IMR-90 (cell line): Measurements from ENCODE around the gene FMNL3. TPM values are rescaled to one million over a fixed set of nuclear protein-coding genes. Genes with fewer than 3 reads are reported as not detected.

ENCODE experiments used
- ATAC-seq: fragments of 200-7000 bp; cut with Tn5 transposase; 2 replicates; pipeline ENCODE4 v1.9.1; 2020; ENCODE audit warnings: low read depth, mild to moderate bottlenecking, moderate library complexity
- BruUV-seq: library from RNA; stranded (reverse); fragments of 400-500 nt; replicated peaks from 2 replicates; lab custom pipeline; 2021; lab: Mats Ljungman, UMichigan
- CTCF ChIA-PET: fragments of 300-600 bp; formaldehyde crosslinking; extraction: SDS; loops from one replicate; lab custom pipeline; 2021; ENCODE audit warnings: antibody characterized with exemption; lab: Yijun Ruan, JAX
- POLR2A ChIA-PET: fragments of 300-600 bp; sonication (Branson Sonifier 250); formaldehyde crosslinking; loops from one replicate; lab custom pipeline; 2022; ENCODE audit warnings: antibody characterized with exemption; ENCODE audit not compliant: unreplicated experiment; lab: Charles Lee
- DNase-seq: peaks from one replicate; pipeline ENCODE4 v3.0.0; 2013
- H2AFZ ChIP-seq: replicated peaks from 2 replicates; pipeline ENCODE3; 2013; ENCODE audit warnings: low read length, mild to moderate bottlenecking; ENCODE audit not compliant: poor library complexity
- H2AK5ac ChIP-seq: 2 replicates; pipeline ENCODE4 v1.6.1; 2013; ENCODE audit warnings: low read depth, low read length, inconsistent platforms
- H2AK9ac ChIP-seq: replicated peaks from 2 replicates; pipeline ENCODE3; 2013; ENCODE audit warnings: mild to moderate bottlenecking, low read depth, low read length, moderate library complexity; ENCODE audit not compliant: poor library complexity
- H2BK120ac ChIP-seq: 2 replicates; pipeline ENCODE4 v1.6.1; 2013; ENCODE audit warnings: low read depth, low read length, inconsistent platforms
- H2BK15ac ChIP-seq: 3 replicates; pipeline ENCODE4 v1.6.1; 2013; ENCODE audit warnings: low read depth, low read length, inconsistent platforms
- H2BK20ac ChIP-seq: 2 replicates; pipeline ENCODE4 v1.6.1; 2013; ENCODE audit warnings: low read depth, mild to moderate bottlenecking, inconsistent platforms, low read length, moderate library complexity
- H2BK5ac ChIP-seq: 2 replicates; pipeline ENCODE4 v1.6.1; 2013; ENCODE audit warnings: mild to moderate bottlenecking, low read depth, low read length, inconsistent platforms; ENCODE audit not compliant: poor library complexity, severe bottlenecking
- H3K14ac ChIP-seq: replicated peaks from 2 replicates; pipeline ENCODE4 v1.6.1; 2013; ENCODE audit warnings: low read depth, low read length, inconsistent platforms
- H3K18ac ChIP-seq: 2 replicates; pipeline ENCODE4 v1.6.1; 2013; ENCODE audit warnings: low read depth, low read length, control low read depth
- H3K23ac ChIP-seq: 2 replicates; pipeline ENCODE4 v1.6.1; 2013; ENCODE audit warnings: low read depth, low read length, inconsistent platforms
- H3K27ac ChIP-seq: 2 replicates; pipeline ENCODE4 v1.5.1; 2013; ENCODE audit warnings: mild to moderate bottlenecking, control low read depth, low read length; ENCODE audit not compliant: insufficient read depth
- H3K27me3 ChIP-seq: 2 replicates; pipeline ENCODE4 v1.6.1; 2013; ENCODE audit warnings: low read length; ENCODE audit not compliant: control insufficient read depth, insufficient read depth
- H3K36me3 ChIP-seq: 2 replicates; pipeline ENCODE4 v1.6.1; 2013; ENCODE audit warnings: low read length, mixed read lengths; ENCODE audit not compliant: control insufficient read depth, insufficient read depth
- H3K4ac ChIP-seq: 2 replicates; pipeline ENCODE4 v1.6.1; 2013; ENCODE audit warnings: low read depth, low read length, inconsistent platforms
- H3K4me1 ChIP-seq: 2 replicates; pipeline ENCODE4 v1.6.1; 2013; ENCODE audit warnings: low read length, mixed read lengths; ENCODE audit not compliant: control insufficient read depth, insufficient read depth
- H3K4me2 ChIP-seq: 2 replicates; pipeline ENCODE4 v1.6.1; 2013; ENCODE audit warnings: low read depth, mild to moderate bottlenecking, control low read depth, low read length, moderate library complexity
- H3K4me3 ChIP-seq: 2 replicates; pipeline ENCODE4 v1.5.1; 2013; ENCODE audit warnings: low read depth, mild to moderate bottlenecking, control low read depth, low read length, moderate library complexity; ENCODE audit not compliant: insufficient read depth
- H3K56ac ChIP-seq: 2 replicates; pipeline ENCODE4 v1.6.1; 2013; ENCODE audit warnings: low read length, inconsistent platforms; ENCODE audit not compliant: insufficient read depth; ENCODE audit errors: extremely low read depth
- H3K79me1 ChIP-seq, 2 experiments: 2 replicates each; pipeline ENCODE4 v1.6.1; 2013; ENCODE audit warnings: low read length in 2 of 2, inconsistent platforms in 1 of 2, low read depth in 1 of 2
- H3K9ac ChIP-seq: 2 replicates; pipeline ENCODE4 v1.6.1; 2013; ENCODE audit warnings: low read depth, low read length, control low read depth
- H3K9me1 ChIP-seq: 2 replicates; pipeline ENCODE4 v1.6.1; 2013; ENCODE audit warnings: low read length, inconsistent platforms; ENCODE audit not compliant: insufficient read depth
- H3K9me3 ChIP-seq: 2 replicates; pipeline ENCODE4 v1.6.1; 2013; ENCODE audit warnings: low read length; ENCODE audit not compliant: control insufficient read depth, insufficient read depth
- H4K20me1 ChIP-seq: 2 replicates; pipeline ENCODE4 v1.6.1; 2013; ENCODE audit warnings: low read length, inconsistent platforms; ENCODE audit not compliant: insufficient read depth
- H4K5ac ChIP-seq: 2 replicates; pipeline ENCODE4 v1.6.1; 2013; ENCODE audit warnings: mild to moderate bottlenecking, low read depth, low read length, control low read depth
- H4K8ac ChIP-seq, 2 experiments: 2 replicates each; pipeline ENCODE4 v1.6.1; 2013; ENCODE audit warnings: low read depth in 2 of 2, low read length in 2 of 2, control low read depth in 1 of 2, inconsistent platforms in 1 of 2
- H4K91ac ChIP-seq: 2 replicates; pipeline ENCODE4 v1.6.1; 2013; ENCODE audit warnings: low read depth, low read length, inconsistent platforms; ENCODE audit not compliant: insufficient read depth
- CEBPB ChIP-seq: IDR thresholded peaks from 2 replicates; pipeline ENCODE4 v1.6.1; 2012; ENCODE audit warnings: low read depth, low read length, improper control_type of control experiment
- MXI1 ChIP-seq: IDR thresholded peaks from 2 replicates; pipeline ENCODE4 v1.6.1; 2012; ENCODE audit warnings: low read depth, mild to moderate bottlenecking, low read length, moderate library complexity, borderline replicate concordance
- POLR2A ChIP-seq: IDR thresholded peaks from 2 replicates; pipeline ENCODE4 v1.6.1; 2012; ENCODE audit warnings: mild to moderate bottlenecking, low read depth, low read length
- WGBS, 2 experiments: methylation state at CpG; one replicate each; pipeline versions ENCODE4 v1.1.5 to v1.1.7; 2013; ENCODE audit warnings: missing lambda C conversion rate in 2 of 2; ENCODE audit not compliant: insufficient read length in 1 of 2; ENCODE audit errors: extremely low coverage in 2 of 2; 5-methylcytosine and 5-hydroxymethylcytosine counted together
- dilution Hi-C: fragments of 300-500 bp; cut with HindIII; formaldehyde crosslinking; loops from one replicate; pipeline ENCODE4 v1.14.3; 2018; ENCODE audit warnings: low sequenced_read_pairs; ENCODE audit not compliant: unreplicated experiment
- in situ Hi-C: fragments of 300-500 bp; cut with MboI; formaldehyde crosslinking; loops from 3 replicates; pipeline ENCODE4 v1.14.3; 2019; ENCODE audit warnings: low sequenced_read_pairs, inconsistent platforms, mixed read lengths
- intact Hi-C: fragments of 100-400 bp; cut with micrococcal nuclease; formaldehyde crosslinking; loops from 2 replicates; pipeline ENCODE4 v1.10.0; 2022
- polyA plus RNA-seq, 3 experiments: library from polyadenylated mRNA; depleted of rRNA; stranded (reverse); fragments of >200 nt; gene quantifications; 2 replicates each; pipeline ENCODE4 v1.2.3, GENCODE V29; 2012; ENCODE audit warnings: low replicate concordance in 1 of 3
- total RNA-seq: library from RNA; depleted of rRNA; stranded (reverse); fragments of >200 nt; gene quantifications from 2 replicates; pipeline ENCODE4 v1.2.3, GENCODE V29; 2012
- TF ChIP-seq, protein P1 (sequence below): fragments of 150-350 bp; IDR thresholded peaks from 2 replicates; pipeline ENCODE4 v1.6.1; 2017; ENCODE audit warnings: mild to moderate bottlenecking, antibody characterized with exemption, low read length, low read depth

FMNL3 gene
- total and polyA plus RNA-seq, 2 of the 4 experiments (the other 2 are of a cell fraction): 16.3 to 36.4 TPM

DNA sequence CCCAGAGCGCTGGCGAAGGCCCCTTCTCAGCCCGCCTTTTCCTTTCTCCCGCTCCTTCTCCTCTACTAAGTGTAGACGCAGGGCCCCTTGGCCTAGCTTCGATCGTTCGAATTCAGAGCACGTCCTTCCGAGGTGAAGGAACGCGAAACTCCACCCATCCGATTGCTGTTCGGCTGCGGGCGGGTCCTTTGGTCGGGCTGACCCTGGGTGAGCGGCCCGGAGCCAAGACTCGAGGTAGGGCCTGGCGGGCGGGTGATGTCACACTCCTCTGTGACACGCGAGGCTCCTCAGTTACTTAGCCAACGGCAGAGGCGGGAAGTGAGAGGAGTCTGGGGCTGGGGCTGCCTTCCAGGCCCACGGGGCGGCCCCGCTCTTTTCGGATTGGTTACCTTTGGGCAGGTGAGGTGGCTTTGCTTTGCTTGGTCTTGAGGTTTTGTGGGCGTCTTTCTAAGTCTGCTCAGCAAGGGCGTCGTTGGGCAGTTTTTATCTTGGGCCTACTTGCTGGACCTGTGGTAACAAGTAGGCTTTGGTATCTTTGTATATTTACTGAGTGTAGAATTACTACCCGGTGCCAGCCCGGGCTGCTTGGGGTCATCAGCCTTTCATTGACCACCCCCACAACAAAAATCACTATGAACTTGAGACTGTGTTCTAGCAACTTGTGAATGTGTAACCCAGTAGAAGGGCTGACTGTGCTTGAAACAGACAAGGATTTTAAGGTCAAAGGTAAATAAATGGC is 34.8 kb upstream of the FMNL3 start:
- ChIA-PET CTCF (interaction anchor here (0.6 to 1.4 kb wide), 16 partner anchors 12 to 98 kb away, joined by 3 to 7 read pairs (median 3); partner anchors contain the start of gene FMNL3), POLR2A (interaction anchor here (0.5 to 1.4 kb wide), 5 partner anchors 9 to 101 kb away, joined by 3 to 7 read pairs (median 5); partner anchors contain the start of gene BCDIN3D)
- H3K9me1 ChIP-seq: peaks cover 9% of the 10 kb centered on the region
- H4K8ac ChIP-seq: peak overlapping the region; percentile 67 to 96; a peak in 3 of 4 replicates
- peaks cover 0 to 21% of the 10 kb centered on the region in 2 experiments; a peak in 2 of 4 replicates for H3K79me1 ChIP-seq
- H3K56ac ChIP-seq: peak overlapping the region; percentile 97
- H3K4ac ChIP-seq: peak overlapping the region; percentile 98
- no peak overlapping the region for H2BK120ac ChIP-seq
- H3K27ac ChIP-seq: peak overlapping the region; percentile 90
- BruUV-seq: no TSS peak
- dilution Hi-C loops: no loop called here
- peak overlapping the region; percentile 65 for H2AK9ac ChIP-seq
- 0 out of 2 replicates have a peak overlapping the region, but pooled peaks have one; percentile 16 for H4K5ac ChIP-seq
- intact Hi-C loops: loop anchor here (1.0 kb wide), 2 partner anchors 35 to 98 kb away; partner anchors contain the start of gene FMNL3
- peak; percentile 86 for DNase-seq
- H4K91ac ChIP-seq: peak overlapping the region; percentile 61
- peak overlapping the region; percentile 90 for H2BK5ac ChIP-seq
- peaks cover 5% of the 10 kb centered on the region for H3K4me1 ChIP-seq
- H3K9me3 ChIP-seq: no peaks in the 10 kb centered on the region
- H2AK5ac ChIP-seq: peak overlapping the region; percentile 48
- H2AFZ ChIP-seq: peak overlapping the region; percentile 79
- peaks cover 56% of the 10 kb centered on the region for H4K20me1 ChIP-seq
- peak overlapping the region; percentile 10; the same call in 1 of the 2 replicates for H3K18ac ChIP-seq
- peak overlapping the region; percentile 69 for H3K4me3 ChIP-seq
- 0% methylated on average over 5 of the region's 35 CpGs; no CpG with 5 or more reads in 1 of the 2 experiments for WGBS, 2 experiments
- no peaks in the 10 kb centered on the region for H3K27me3 ChIP-seq
- peak overlapping the region; percentile 93 for H3K9ac ChIP-seq
- ATAC-seq: peak; percentile 48
- H3K4me2 ChIP-seq: peak overlapping the region; percentile 85
- H3K36me3 ChIP-seq: 0 out of 2 replicates have a peak, but pooled peaks cover 2% of the 10 kb centered on the region
- peak overlapping the region; percentile 43; the same call in 1 of the 2 replicates for H3K23ac ChIP-seq
- peak overlapping the region; percentile 68 for H3K14ac ChIP-seq
- H2BK20ac ChIP-seq: no peak overlapping the region
- TF ChIP-seq CEBPB (peak; percentile 47; the same call in 1 of the 2 replicates), POLR2A (peak; percentile 70; the same call in 1 of the 2 replicates), MXI1 (0 out of 2 replicates have a peak, but pooled peaks have one; percentile 25)
- TF ChIP-seq, protein P1, sequence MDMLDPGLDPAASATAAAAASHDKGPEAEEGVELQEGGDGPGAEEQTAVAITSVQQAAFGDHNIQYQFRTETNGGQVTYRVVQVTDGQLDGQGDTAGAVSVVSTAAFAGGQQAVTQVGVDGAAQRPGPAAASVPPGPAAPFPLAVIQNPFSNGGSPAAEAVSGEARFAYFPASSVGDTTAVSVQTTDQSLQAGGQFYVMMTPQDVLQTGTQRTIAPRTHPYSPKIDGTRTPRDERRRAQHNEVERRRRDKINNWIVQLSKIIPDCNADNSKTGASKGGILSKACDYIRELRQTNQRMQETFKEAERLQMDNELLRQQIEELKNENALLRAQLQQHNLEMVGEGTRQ: no peak
- in situ Hi-C loops: no loop called here
- H2BK15ac ChIP-seq: no peak overlapping the region
